ENCODE results near the gene PSMF1. TPM values are rescaled to one million over a fixed set of nuclear protein-coding genes. Genes with fewer than 3 reads are reported as not detected.
A peak's percentile ranks its signal among the peaks of the same experiment; 100 is the strongest.

PSMF1 gene
- total and polyA plus RNA-seq, 2 of the 13 experiments (the other 11 are each of a cell fraction or from before 2014, with no cell fraction given) = 82.5 to 86.0 TPM

GRCh38 chr20:1212607-1213396, 94.4 kb downstream of the PSMF1 start (continued):
- TF ChIP-seq, protein P1, sequence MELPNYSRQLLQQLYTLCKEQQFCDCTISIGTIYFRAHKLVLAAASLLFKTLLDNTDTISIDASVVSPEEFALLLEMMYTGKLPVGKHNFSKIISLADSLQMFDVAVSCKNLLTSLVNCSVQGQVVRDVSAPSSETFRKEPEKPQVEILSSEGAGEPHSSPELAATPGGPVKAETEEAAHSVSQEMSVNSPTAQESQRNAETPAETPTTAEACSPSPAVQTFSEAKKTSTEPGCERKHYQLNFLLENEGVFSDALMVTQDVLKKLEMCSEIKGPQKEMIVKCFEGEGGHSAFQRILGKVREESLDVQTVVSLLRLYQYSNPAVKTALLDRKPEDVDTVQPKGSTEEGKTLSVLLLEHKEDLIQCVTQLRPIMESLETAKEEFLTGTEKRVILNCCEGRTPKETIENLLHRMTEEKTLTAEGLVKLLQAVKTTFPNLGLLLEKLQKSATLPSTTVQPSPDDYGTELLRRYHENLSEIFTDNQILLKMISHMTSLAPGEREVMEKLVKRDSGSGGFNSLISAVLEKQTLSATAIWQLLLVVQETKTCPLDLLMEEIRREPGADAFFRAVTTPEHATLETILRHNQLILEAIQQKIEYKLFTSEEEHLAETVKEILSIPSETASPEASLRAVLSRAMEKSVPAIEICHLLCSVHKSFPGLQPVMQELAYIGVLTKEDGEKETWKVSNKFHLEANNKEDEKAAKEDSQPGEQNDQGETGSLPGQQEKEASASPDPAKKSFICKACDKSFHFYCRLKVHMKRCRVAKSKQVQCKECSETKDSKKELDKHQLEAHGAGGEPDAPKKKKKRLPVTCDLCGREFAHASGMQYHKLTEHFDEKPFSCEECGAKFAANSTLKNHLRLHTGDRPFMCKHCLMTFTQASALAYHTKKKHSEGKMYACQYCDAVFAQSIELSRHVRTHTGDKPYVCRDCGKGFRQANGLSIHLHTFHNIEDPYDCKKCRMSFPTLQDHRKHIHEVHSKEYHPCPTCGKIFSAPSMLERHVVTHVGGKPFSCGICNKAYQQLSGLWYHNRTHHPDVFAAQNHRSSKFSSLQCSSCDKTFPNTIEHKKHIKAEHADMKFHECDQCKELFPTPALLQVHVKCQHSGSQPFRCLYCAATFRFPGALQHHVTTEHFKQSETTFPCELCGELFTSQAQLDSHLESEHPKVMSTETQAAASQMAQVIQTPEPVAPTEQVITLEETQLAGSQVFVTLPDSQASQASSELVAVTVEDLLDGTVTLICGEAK (IDR thresholded peaks at IDR 0.05) = no peak
- TF ChIP-seq, protein P1 (CRISPR knock-in tag; IDR thresholded peaks at IDR 0.05) = no peak
- TF ChIP-seq STAG1 (CRISPR knock-in tag; IDR thresholded peaks at IDR 0.05) = peak; percentile 96
- no peak for TF ChIP-seq ZKSCAN5 (CRISPR knock-in tag; IDR thresholded peaks at IDR 0.05)
- TF ChIP-seq FOXM1 (CRISPR knock-in tag; IDR thresholded peaks at IDR 0.05) = no peak
- no peak for TF ChIP-seq SMARCE1 (IDR thresholded peaks at IDR 0.05; ENCODE audit: borderline replicate concordance)
- TF ChIP-seq JUND (CRISPR knock-in tag; IDR thresholded peaks at IDR 0.05) = no peak
- TF ChIP-seq SP1 (IDR thresholded peaks at IDR 0.05) = no peak
- TF ChIP-seq SP1 (CRISPR knock-in tag; IDR thresholded peaks at IDR 0.05) = 0 out of 2 replicates have a peak, but pooled peaks have one; percentile 51
- 0 out of 2 replicates have a peak, but pooled peaks have one; percentile 67 for TF ChIP-seq RELA (CRISPR knock-in tag; IDR thresholded peaks at IDR 0.05)
- TF ChIP-seq ZNF644 (CRISPR knock-in tag; IDR thresholded peaks at IDR 0.05; ENCODE audit: low read depth) = peak; percentile 28; the same call in 1 of the 2 replicates
- no peak for TF ChIP-seq ZBTB42 (CRISPR knock-in tag; IDR thresholded peaks at IDR 0.05)
- no peak for TF ChIP-seq ZBTB7B (CRISPR knock-in tag; IDR thresholded peaks at IDR 0.05)
- TF ChIP-seq ISX (CRISPR knock-in tag; conservative IDR thresholded peaks at IDR 0.05) = no peak
- TF ChIP-seq RBM22 (optimal IDR thresholded peaks at IDR 0.05; ENCODE audit: low read length) = no peak
- TF ChIP-seq KLF15 (CRISPR knock-in tag; IDR thresholded peaks at IDR 0.05; ENCODE audit: borderline replicate concordance) = 0 out of 2 replicates have a peak, but pooled peaks have one; percentile 24
- TF ChIP-seq ZNF160 (CRISPR knock-in tag; IDR thresholded peaks at IDR 0.05) = no peak
- TF ChIP-seq ZNF225 (CRISPR knock-in tag; IDR thresholded peaks at IDR 0.05) = no peak
- TF ChIP-seq, protein P2, sequence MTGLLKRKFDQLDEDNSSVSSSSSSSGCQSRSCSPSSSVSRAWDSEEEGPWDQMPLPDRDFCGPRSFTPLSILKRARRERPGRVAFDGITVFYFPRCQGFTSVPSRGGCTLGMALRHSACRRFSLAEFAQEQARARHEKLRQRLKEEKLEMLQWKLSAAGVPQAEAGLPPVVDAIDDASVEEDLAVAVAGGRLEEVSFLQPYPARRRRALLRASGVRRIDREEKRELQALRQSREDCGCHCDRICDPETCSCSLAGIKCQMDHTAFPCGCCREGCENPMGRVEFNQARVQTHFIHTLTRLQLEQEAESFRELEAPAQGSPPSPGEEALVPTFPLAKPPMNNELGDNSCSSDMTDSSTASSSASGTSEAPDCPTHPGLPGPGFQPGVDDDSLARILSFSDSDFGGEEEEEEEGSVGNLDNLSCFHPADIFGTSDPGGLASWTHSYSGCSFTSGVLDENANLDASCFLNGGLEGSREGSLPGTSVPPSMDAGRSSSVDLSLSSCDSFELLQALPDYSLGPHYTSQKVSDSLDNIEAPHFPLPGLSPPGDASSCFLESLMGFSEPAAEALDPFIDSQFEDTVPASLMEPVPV (CRISPR knock-in tag; IDR thresholded peaks at IDR 0.05) = 0 out of 2 replicates have a peak, but pooled peaks have one; percentile 41
- TF ChIP-seq E2F5 (CRISPR knock-in tag; conservative IDR thresholded peaks at IDR 0.05) = no peak
- TF ChIP-seq ZSCAN12 (CRISPR knock-in tag; IDR thresholded peaks at IDR 0.05) = no peak
